ENCODE results near the gene NRL.

Gene NRL

DNA sequence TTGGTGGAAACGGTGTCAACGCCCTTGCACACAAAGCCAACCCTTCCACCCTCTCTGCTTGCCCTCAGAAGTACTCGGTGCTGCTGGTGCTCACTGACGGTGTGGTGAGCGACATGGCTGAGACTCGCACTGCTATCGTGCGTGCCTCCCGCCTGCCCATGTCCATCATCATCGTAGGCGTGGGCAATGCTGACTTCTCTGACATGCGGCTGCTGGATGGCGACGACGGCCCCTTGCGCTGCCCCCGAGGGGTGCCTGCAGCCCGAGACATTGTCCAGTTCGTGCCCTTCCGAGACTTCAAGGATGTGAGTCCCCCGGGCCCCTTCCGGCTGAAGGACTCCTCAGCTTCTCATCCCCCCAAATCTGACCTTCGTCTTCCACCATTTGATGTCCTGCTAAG, 37.7 kb downstream of the NRL start:
- no peak for DNase-seq (ENCODE audit: low read depth, low spot score)
- in situ Hi-C loops (cut with HindIII; ENCODE audit: low sequenced_read_pairs), result no loop called here
- no peak overlapping the region for H3K4me3 ChIP-seq (ENCODE audit: low read depth, low read length)
- TF ChIP-seq, protein P1, sequence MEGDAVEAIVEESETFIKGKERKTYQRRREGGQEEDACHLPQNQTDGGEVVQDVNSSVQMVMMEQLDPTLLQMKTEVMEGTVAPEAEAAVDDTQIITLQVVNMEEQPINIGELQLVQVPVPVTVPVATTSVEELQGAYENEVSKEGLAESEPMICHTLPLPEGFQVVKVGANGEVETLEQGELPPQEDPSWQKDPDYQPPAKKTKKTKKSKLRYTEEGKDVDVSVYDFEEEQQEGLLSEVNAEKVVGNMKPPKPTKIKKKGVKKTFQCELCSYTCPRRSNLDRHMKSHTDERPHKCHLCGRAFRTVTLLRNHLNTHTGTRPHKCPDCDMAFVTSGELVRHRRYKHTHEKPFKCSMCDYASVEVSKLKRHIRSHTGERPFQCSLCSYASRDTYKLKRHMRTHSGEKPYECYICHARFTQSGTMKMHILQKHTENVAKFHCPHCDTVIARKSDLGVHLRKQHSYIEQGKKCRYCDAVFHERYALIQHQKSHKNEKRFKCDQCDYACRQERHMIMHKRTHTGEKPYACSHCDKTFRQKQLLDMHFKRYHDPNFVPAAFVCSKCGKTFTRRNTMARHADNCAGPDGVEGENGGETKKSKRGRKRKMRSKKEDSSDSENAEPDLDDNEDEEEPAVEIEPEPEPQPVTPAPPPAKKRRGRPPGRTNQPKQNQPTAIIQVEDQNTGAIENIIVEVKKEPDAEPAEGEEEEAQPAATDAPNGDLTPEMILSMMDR (IDR thresholded peaks at IDR 0.05; ENCODE audit: low read depth, low read length), result no peak

DNA sequence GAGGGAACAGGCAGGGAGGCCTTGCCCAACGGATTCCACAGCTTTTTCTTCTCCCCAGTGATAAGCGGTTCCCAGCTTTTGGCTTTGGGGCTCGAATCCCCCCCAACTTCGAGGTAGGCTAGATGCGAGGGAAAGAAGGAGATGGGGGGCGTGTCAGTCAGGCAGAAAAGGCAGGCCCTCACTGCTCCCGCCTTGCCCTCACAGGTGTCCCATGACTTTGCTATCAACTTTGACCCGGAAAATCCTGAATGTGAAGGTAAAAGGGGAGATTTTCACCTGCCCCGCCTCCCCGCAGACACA, 38.5 kb downstream of the NRL start:
- no peak overlapping the region for H3K4me3 ChIP-seq (ENCODE audit: low read depth, low read length)
- DNase-seq (ENCODE audit: low read depth, low spot score), result no peak
- TF ChIP-seq, protein P1 (IDR thresholded peaks at IDR 0.05; ENCODE audit: low read depth, low read length), result no peak
- in situ Hi-C loops (cut with HindIII; ENCODE audit: low sequenced_read_pairs), result no loop called here

GRCh38 chr14:24075485-24076301, 39.1 kb downstream of the NRL start:
- TF ChIP-seq, protein P1 (IDR thresholded peaks at IDR 0.05; ENCODE audit: low read depth, low read length), result no peak
- in situ Hi-C loops (cut with HindIII; ENCODE audit: low sequenced_read_pairs), result no loop called here
- H3K4me3 ChIP-seq (ENCODE audit: low read depth, low read length), result no peak overlapping the region
- no peak for DNase-seq (ENCODE audit: low read depth, low spot score)

GRCh38 chr14:24074625-24075484, 39.9 kb downstream of the NRL start:
- TF ChIP-seq, protein P1 (IDR thresholded peaks at IDR 0.05; ENCODE audit: low read depth, low read length), result no peak
- H3K4me3 ChIP-seq (ENCODE audit: low read depth, low read length), result no peak overlapping the region
- DNase-seq (ENCODE audit: low read depth, low spot score), result no peak
- in situ Hi-C loops (cut with HindIII; ENCODE audit: low sequenced_read_pairs), result no loop called here

DNA sequence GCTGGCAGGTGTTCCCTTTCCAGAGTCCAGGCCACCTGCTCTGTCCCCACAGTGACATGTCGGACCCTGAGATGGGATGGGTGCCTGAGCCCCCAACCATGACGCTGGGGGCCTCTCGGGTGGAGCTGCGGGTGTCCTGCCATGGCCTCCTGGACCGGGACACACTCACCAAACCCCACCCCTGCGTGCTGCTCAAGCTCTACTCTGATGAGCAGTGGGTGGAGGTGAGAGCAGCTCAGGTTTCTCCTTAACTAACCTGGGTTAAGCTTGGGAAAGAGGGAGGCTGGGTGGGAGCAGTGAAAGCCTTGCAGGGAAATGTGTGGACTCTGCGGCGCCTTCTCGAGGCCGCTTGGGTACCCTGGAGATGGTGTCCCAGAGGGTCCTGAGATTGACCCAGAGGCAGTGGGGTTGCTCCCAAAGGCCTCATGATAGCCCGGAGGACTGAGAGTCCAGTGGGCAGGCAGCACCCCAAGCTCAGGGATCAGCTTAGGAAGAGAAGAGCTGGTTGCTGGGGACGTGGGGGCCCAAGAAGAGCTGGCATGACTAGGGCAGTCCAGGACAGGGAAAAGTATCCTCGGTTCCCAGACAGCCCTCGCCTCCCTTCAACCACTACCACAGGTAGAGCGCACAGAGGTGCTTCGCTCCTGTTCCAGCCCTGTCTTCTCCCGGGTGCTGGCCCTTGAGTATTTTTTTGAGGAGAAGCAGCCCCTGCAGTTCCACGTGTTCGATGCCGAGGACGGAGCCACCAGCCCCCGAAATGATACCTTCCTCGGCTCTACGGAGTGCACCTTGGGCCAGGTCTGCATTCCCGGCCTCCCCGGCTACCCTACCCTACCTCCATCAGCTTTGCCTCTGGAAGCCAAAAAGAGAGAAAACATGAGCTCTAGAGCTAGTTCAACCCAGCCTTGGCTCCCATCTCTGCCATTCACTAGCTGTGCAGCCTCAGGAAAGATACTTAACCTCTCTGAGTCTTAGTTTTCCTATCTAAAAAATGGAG, 41.6 kb downstream of the NRL start:
- H3K4me3 ChIP-seq (ENCODE audit: low read depth, low read length), result no peak overlapping the region
- no peak for DNase-seq (ENCODE audit: low read depth, low spot score)
- TF ChIP-seq, protein P1 (IDR thresholded peaks at IDR 0.05; ENCODE audit: low read depth, low read length), result no peak
- in situ Hi-C loops (cut with HindIII; ENCODE audit: low sequenced_read_pairs), result no loop called here

- in situ Hi-C loops (cut with HindIII; ENCODE audit: low sequenced_read_pairs), result no loop called here
- no peak for DNase-seq (ENCODE audit: low read depth, low spot score)
- TF ChIP-seq, protein P1 (IDR thresholded peaks at IDR 0.05; ENCODE audit: low read depth, low read length), result no peak
- H3K4me3 ChIP-seq (ENCODE audit: low read depth, low read length), result no peak overlapping the region
Observed at GRCh38 chr14:24072436-24072835, 42.3 kb downstream of the NRL start.
